Colonic mucosa (tissue), 4 donors: Measurements from ENCODE around the gene FAM219A. TPM values are rescaled to one million over a fixed set of nuclear protein-coding genes. Genes with fewer than 3 reads are reported as not detected.
"Not testable (repeated sequence)": the region's sequence is repeated elsewhere in the genome, so short reads cannot be mapped to it uniquely, and the experiment has no call there.

Source experiments
- DNase-seq: peaks from one replicate; pipeline ENCODE4 v3.0.0-alpha.2; 2020
- H3K27ac ChIP-seq: fragments of 200-600 bp; one replicate; pipeline ENCODE4 v1.8.0; 2021
- H3K27me3 ChIP-seq: fragments of 200-600 bp; one replicate; pipeline ENCODE4 v1.8.0; 2021
- H3K36me3 ChIP-seq: fragments of 200-600 bp; one replicate; pipeline ENCODE4 v1.8.0; 2021
- H3K4me1 ChIP-seq: fragments of 200-600 bp; one replicate; pipeline ENCODE4 v1.8.0; 2021; ENCODE audit warnings: mild to moderate bottlenecking
- H3K4me3 ChIP-seq: fragments of 200-600 bp; one replicate; pipeline ENCODE4 v1.8.0; 2021
- H3K9ac ChIP-seq, 2 donors: one replicate each; pipeline ENCODE4 v1.7.0; 2013; ENCODE audit warnings: control low read depth in 2 of 2, low read depth in 2 of 2, low read length in 2 of 2
- H3K9me3 ChIP-seq: fragments of 200-600 bp; one replicate; pipeline ENCODE4 v1.8.0; 2021
- CTCF ChIP-seq: fragments of 200-600 bp; IDR thresholded peaks from one replicate; pipeline ENCODE4 v1.8.0; 2022; ENCODE audit warnings: antibody characterized with exemption, mild to moderate bottlenecking
- intact Hi-C: fragments of 100-400 bp; cut with DNase I; formaldehyde crosslinking; loops from one replicate; pipeline ENCODE4 v1.14.1; 2022
- total RNA-seq, 2 donors: library from RNA; stranded (reverse); fragmentation: NEBNext Ultra II Directional in 1 of 2; extraction: Animal tissue kit (Norgen Biotek cat#: 25700) in 1 of 2; gene quantifications; one replicate each; pipeline ENCODE4 v1.2.1, GENCODE V29; 2021
- donor health status: healthy.
- donor health status: DM: no; HTN: no; CAD: no.
- donor health status: DM: no; HTN: no; CAD: no.

Gene FAM219A
- total RNA-seq, 2 donors from 2014 or later, result 6.3 to 7.5 TPM

- no peak overlapping the region for H3K9ac ChIP-seq
- no peak for TF ChIP-seq CTCF
- DNase-seq, result no peak
- H3K27me3 ChIP-seq, result no peaks in the 10 kb centered on the region
- H3K4me1 ChIP-seq, result no peaks in the 10 kb centered on the region
- intact Hi-C loops, result no loop called here
- H3K9me3 ChIP-seq, result no peaks in the 10 kb centered on the region
- no peaks in the 10 kb centered on the region for H3K36me3 ChIP-seq
- no peak overlapping the region for H3K4me3 ChIP-seq
- no peak overlapping the region for H3K27ac ChIP-seq
Measured at GRCh38 chr9:34366365-34366764, 92.0 kb downstream of the FAM219A start.

- intact Hi-C loops, result no loop called here
- H3K4me3 ChIP-seq, result no peak overlapping the region
- TF ChIP-seq CTCF, result no peak
- no peaks in the 10 kb centered on the region for H3K9me3 ChIP-seq
- no peaks in the 10 kb centered on the region for H3K27me3 ChIP-seq
- no peak for DNase-seq
- H3K36me3 ChIP-seq, result no peaks in the 10 kb centered on the region
- H3K4me1 ChIP-seq, result no peaks in the 10 kb centered on the region
- no peak overlapping the region for H3K27ac ChIP-seq
- H3K9ac ChIP-seq, result no peak overlapping the region
Measured at GRCh38 chr9:34365282-34365681, 93.1 kb downstream of the FAM219A start.

GRCh38 chr9:34363619-34364351 lies 94.6 kb downstream of the FAM219A start:
- DNase-seq, result no peak
- no peaks in the 10 kb centered on the region for H3K9me3 ChIP-seq
- H3K27me3 ChIP-seq, result no peaks in the 10 kb centered on the region
- H3K36me3 ChIP-seq, result no peaks in the 10 kb centered on the region
- no peak for TF ChIP-seq CTCF
- no peak overlapping the region for H3K9ac ChIP-seq
- intact Hi-C loops, result no loop called here
- H3K4me3 ChIP-seq, result no peak overlapping the region
- no peaks in the 10 kb centered on the region for H3K4me1 ChIP-seq
- H3K27ac ChIP-seq, result no peak overlapping the region

GRCh38 chr9:34362614-34363214 lies 95.7 kb downstream of the FAM219A start:
- H3K4me3 ChIP-seq, result no peak overlapping the region
- H3K4me1 ChIP-seq, result no peaks in the 10 kb centered on the region
- H3K9me3 ChIP-seq, result no peaks in the 10 kb centered on the region
- H3K27ac ChIP-seq, result no peak overlapping the region
- no peak for TF ChIP-seq CTCF
- H3K9ac ChIP-seq, result no peak overlapping the region
- intact Hi-C loops, result no loop called here
- no peaks in the 10 kb centered on the region for H3K36me3 ChIP-seq
- H3K27me3 ChIP-seq, result no peaks in the 10 kb centered on the region
- DNase-seq, result no peak

- H3K4me1 ChIP-seq, DNase-seq, H3K27ac ChIP-seq, H3K27me3 ChIP-seq, H3K36me3 ChIP-seq, intact Hi-C loops, H3K9ac ChIP-seq, H3K4me3 ChIP-seq, H3K9me3 ChIP-seq: not testable (repeated sequence)
Measured at GRCh38 chr9:34352957-34353356, 105.4 kb downstream of the FAM219A start.

GRCh38 chr9:34352122-34352652 lies 106.2 kb downstream of the FAM219A start:
- H3K9me3 ChIP-seq, DNase-seq, H3K4me1 ChIP-seq, H3K27me3 ChIP-seq, H3K36me3 ChIP-seq, intact Hi-C loops, H3K27ac ChIP-seq, H3K9ac ChIP-seq, H3K4me3 ChIP-seq: not testable (repeated sequence)
